K562 (cell line): ENCODE data around the gene SMIM21. TPM values are rescaled to one million over a fixed set of nuclear protein-coding genes. Genes with fewer than 3 reads are reported as not detected.

ENCODE experiments used
- ASH1L ChIP-seq: fragments of 450-650 bp; IDR thresholded peaks from 2 replicates; pipeline ENCODE4 v1.6.1; 2018; ENCODE audit warnings: borderline replicate concordance, mild to moderate bottlenecking, low read depth; ENCODE audit not compliant: partially characterized antibody
- CHD1 ChIP-seq: fragments of 200-600 bp; sonication (generic); IDR thresholded peaks from one replicate; pipeline ENCODE4 v1.6.1; 2012; ENCODE audit warnings: mild to moderate bottlenecking, moderate library complexity, low read length, inconsistent platforms
- SMAD4 ChIP-seq: fragments of 250-450 bp; sonication (Bioruptor Pico); conservative IDR thresholded peaks from 2 replicates; pipeline ENCODE4 v1.8.0; 2021; ENCODE audit warnings: inconsistent platforms, mild to moderate bottlenecking, moderate library complexity
- SNRNP70 ChIP-seq: fragments of 200-400 bp; formaldehyde crosslinking; optimal IDR thresholded peaks from 2 replicates; pipeline ENCODE3; 2017; ENCODE audit warnings: low read depth, low read length
- polyA plus RNA-seq, 8 experiments: library from polyadenylated mRNA; depleted of rRNA in 4 of 8; stranded (reverse) in 5 of 8; unstranded in 3 of 8; fragments of >200 nt; fragmentation: Nextera tagmentation in 2 of 8; fragmentation: Illumina TruSeq in 1 of 8; extraction: Ambion mirVana in 2 of 8; extraction: Trizol in 1 of 8; gene quantifications; 2 replicates each; pipeline versions ENCODE4 v1.2.1 to v1.2.3, GENCODE V29; 2011 to 2014; ENCODE audit warnings: inconsistent platforms in 1 of 8, missing spikeins in 1 of 8
- total RNA-seq, 7 experiments: library from RNA; depleted of rRNA in 6 of 7; stranded (reverse); fragments of >200 nt in 6 of 7; fragmentation: Illumina TruSeq in 2 of 7; extraction: Trizol in 2 of 7; gene quantifications; 2 replicates each; pipeline versions ENCODE4 v1.2.1 to v1.2.3, GENCODE V29; 2011 to 2021; ENCODE audit warnings: low replicate concordance in 1 of 7
- TF ChIP-seq, protein P1 (sequence below): fragments of 450-650 bp; IDR thresholded peaks from 2 replicates; pipeline ENCODE4 v1.6.1; 2016; ENCODE audit warnings: mild to moderate bottlenecking, moderate library complexity
- TF ChIP-seq, protein P2 (sequence below): fragments of 450-650 bp; IDR thresholded peaks from 2 replicates; pipeline ENCODE4 v1.6.1; 2018; ENCODE audit warnings: mild to moderate bottlenecking, low read depth; ENCODE audit not compliant: partially characterized antibody

Gene SMIM21
- total and polyA plus RNA-seq, 9 of the 15 experiments (the other 6 are each of a cell fraction or from before 2014, with no cell fraction given) = not detected

DNA sequence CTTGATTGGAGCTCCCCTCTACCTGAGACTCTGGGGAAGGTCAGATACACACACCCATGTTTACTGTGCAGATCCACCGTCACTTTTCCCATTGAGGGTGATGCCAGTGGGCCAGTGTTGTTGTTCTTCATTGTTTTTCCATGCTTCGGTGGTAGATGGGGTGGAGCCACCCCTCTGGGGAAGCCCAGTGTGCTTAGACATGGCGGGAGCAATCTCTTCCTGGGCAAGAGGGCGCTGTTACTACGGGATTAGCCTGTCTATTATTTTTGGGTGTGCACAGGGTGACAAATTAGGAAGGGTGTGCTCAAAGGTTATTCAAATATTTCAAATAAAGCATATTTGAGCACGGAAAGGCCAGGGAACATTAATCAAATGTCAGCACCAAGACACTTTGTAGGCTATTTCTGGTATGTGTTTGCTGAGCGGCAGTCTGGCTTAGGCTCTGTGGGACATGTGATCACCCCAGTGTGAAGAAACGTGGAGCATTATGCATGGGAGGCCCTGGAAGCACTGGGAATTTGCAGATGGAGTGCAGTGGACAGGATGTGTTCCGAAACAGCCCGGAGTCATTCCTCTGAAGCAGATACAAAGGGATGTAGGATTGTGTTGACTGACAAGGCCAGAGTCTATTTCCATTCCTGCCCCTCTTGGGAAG is 34.8 kb upstream of the SMIM21 start (continued):
- TF ChIP-seq, protein P1, sequence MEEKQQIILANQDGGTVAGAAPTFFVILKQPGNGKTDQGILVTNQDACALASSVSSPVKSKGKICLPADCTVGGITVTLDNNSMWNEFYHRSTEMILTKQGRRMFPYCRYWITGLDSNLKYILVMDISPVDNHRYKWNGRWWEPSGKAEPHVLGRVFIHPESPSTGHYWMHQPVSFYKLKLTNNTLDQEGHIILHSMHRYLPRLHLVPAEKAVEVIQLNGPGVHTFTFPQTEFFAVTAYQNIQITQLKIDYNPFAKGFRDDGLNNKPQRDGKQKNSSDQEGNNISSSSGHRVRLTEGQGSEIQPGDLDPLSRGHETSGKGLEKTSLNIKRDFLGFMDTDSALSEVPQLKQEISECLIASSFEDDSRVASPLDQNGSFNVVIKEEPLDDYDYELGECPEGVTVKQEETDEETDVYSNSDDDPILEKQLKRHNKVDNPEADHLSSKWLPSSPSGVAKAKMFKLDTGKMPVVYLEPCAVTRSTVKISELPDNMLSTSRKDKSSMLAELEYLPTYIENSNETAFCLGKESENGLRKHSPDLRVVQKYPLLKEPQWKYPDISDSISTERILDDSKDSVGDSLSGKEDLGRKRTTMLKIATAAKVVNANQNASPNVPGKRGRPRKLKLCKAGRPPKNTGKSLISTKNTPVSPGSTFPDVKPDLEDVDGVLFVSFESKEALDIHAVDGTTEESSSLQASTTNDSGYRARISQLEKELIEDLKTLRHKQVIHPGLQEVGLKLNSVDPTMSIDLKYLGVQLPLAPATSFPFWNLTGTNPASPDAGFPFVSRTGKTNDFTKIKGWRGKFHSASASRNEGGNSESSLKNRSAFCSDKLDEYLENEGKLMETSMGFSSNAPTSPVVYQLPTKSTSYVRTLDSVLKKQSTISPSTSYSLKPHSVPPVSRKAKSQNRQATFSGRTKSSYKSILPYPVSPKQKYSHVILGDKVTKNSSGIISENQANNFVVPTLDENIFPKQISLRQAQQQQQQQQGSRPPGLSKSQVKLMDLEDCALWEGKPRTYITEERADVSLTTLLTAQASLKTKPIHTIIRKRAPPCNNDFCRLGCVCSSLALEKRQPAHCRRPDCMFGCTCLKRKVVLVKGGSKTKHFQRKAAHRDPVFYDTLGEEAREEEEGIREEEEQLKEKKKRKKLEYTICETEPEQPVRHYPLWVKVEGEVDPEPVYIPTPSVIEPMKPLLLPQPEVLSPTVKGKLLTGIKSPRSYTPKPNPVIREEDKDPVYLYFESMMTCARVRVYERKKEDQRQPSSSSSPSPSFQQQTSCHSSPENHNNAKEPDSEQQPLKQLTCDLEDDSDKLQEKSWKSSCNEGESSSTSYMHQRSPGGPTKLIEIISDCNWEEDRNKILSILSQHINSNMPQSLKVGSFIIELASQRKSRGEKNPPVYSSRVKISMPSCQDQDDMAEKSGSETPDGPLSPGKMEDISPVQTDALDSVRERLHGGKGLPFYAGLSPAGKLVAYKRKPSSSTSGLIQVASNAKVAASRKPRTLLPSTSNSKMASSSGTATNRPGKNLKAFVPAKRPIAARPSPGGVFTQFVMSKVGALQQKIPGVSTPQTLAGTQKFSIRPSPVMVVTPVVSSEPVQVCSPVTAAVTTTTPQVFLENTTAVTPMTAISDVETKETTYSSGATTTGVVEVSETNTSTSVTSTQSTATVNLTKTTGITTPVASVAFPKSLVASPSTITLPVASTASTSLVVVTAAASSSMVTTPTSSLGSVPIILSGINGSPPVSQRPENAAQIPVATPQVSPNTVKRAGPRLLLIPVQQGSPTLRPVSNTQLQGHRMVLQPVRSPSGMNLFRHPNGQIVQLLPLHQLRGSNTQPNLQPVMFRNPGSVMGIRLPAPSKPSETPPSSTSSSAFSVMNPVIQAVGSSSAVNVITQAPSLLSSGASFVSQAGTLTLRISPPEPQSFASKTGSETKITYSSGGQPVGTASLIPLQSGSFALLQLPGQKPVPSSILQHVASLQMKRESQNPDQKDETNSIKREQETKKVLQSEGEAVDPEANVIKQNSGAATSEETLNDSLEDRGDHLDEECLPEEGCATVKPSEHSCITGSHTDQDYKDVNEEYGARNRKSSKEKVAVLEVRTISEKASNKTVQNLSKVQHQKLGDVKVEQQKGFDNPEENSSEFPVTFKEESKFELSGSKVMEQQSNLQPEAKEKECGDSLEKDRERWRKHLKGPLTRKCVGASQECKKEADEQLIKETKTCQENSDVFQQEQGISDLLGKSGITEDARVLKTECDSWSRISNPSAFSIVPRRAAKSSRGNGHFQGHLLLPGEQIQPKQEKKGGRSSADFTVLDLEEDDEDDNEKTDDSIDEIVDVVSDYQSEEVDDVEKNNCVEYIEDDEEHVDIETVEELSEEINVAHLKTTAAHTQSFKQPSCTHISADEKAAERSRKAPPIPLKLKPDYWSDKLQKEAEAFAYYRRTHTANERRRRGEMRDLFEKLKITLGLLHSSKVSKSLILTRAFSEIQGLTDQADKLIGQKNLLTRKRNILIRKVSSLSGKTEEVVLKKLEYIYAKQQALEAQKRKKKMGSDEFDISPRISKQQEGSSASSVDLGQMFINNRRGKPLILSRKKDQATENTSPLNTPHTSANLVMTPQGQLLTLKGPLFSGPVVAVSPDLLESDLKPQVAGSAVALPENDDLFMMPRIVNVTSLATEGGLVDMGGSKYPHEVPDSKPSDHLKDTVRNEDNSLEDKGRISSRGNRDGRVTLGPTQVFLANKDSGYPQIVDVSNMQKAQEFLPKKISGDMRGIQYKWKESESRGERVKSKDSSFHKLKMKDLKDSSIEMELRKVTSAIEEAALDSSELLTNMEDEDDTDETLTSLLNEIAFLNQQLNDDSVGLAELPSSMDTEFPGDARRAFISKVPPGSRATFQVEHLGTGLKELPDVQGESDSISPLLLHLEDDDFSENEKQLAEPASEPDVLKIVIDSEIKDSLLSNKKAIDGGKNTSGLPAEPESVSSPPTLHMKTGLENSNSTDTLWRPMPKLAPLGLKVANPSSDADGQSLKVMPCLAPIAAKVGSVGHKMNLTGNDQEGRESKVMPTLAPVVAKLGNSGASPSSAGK = no peak
- TF ChIP-seq ASH1L = no peak
- TF ChIP-seq SNRNP70 = no peak
- TF ChIP-seq, protein P2, sequence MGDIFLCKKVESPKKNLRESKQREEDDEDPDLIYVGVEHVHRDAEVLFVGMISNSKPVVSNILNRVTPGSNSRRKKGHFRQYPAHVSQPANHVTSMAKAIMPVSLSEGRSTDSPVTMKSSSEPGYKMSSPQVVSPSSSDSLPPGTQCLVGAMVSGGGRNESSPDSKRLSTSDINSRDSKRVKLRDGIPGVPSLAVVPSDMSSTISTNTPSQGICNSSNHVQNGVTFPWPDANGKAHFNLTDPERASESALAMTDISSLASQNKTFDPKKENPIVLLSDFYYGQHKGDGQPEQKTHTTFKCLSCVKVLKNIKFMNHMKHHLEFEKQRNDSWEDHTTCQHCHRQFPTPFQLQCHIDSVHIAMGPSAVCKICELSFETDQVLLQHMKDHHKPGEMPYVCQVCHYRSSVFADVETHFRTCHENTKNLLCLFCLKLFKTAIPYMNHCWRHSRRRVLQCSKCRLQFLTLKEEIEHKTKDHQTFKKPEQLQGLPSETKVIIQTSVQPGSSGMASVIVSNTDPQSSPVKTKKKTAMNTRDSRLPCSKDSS = no peak
- no peak for TF ChIP-seq CHD1
- TF ChIP-seq SMAD4 = no peak
- TF ChIP-seq, all 486 proteins: peak for 0
